K562 (cell line): ENCODE results near the gene NKAPL. TPM values are rescaled to one million over a fixed set of nuclear protein-coding genes. Genes with fewer than 3 reads are reported as not detected.
A peak's percentile ranks its signal among the peaks of the same experiment; 100 is the strongest.

Experiments
- ARNT ChIP-seq, 2 experiments: fragments of 450-650 bp; IDR thresholded peaks; 2 replicates each; pipeline ENCODE4 v1.6.1; 2016; ENCODE audit warnings: mild to moderate bottlenecking in 1 of 2
- BRD4 ChIP-seq: fragments of 200-600 bp; sonication (generic); IDR thresholded peaks from 2 replicates; pipeline ENCODE4 v1.6.1; 2017; ENCODE audit warnings: inconsistent platforms
- BRF1 ChIP-seq: IDR thresholded peaks from 3 replicates; pipeline ENCODE4 v1.6.1; 2011; ENCODE audit warnings: borderline replicate concordance, mild to moderate bottlenecking; ENCODE audit not compliant: insufficient read length; ENCODE audit errors: extremely low read depth
- C11orf30 ChIP-seq: fragments of 450-650 bp; IDR thresholded peaks from 2 replicates; pipeline ENCODE4 v1.6.1; 2016; ENCODE audit warnings: low read depth, mild to moderate bottlenecking
- CEBPZ ChIP-seq: fragments of 150-350 bp; IDR thresholded peaks from 2 replicates; pipeline ENCODE4 v1.6.1; 2014; ENCODE audit warnings: low read depth, mild to moderate bottlenecking, low read length, borderline replicate concordance
- FOS ChIP-seq: IDR thresholded peaks from 3 replicates; pipeline ENCODE4 v1.6.1; 2011; ENCODE audit not compliant: insufficient read length; ENCODE audit errors: extremely low read depth
- FOSL1 ChIP-seq: fragments of 200-800 bp; sonication (Bioruptor generic); conservative IDR thresholded peaks from 2 replicates; pipeline ENCODE4 v1.6.1; 2016; ENCODE audit warnings: missing genetic modification characterization, missing compliant biosample characterization
- FOXM1 ChIP-seq, 2 experiments: fragments of 450-650 bp in 1 of 2; sonication (generic) in 1 of 2; formaldehyde crosslinking in 1 of 2; IDR thresholded peaks; 2 replicates each; pipeline versions ENCODE4 v1.6.1 to v1.9.0; 2017 to 2022; ENCODE audit warnings: low read depth in 2 of 2, mild to moderate bottlenecking in 2 of 2, missing genetic modification reagents in 1 of 2, moderate library complexity in 1 of 2
- FOXP4 ChIP-seq: sonication (generic); formaldehyde crosslinking; IDR thresholded peaks from 2 replicates; pipeline ENCODE4 v1.8.0; 2022; ENCODE audit warnings: mild to moderate bottlenecking, missing genetic modification reagents, borderline replicate concordance
- GABPB2 ChIP-seq: fragments of 250-450 bp; sonication (Bioruptor Pico); conservative IDR thresholded peaks from 2 replicates; pipeline ENCODE4 v1.5.1; 2021; ENCODE audit warnings: mild to moderate bottlenecking
- GTF2A2 ChIP-seq: IDR thresholded peaks from 2 replicates; pipeline ENCODE4 v1.6.1; 2016; ENCODE audit warnings: mild to moderate bottlenecking, missing genetic modification characterization, missing compliant biosample characterization
- HDAC8 ChIP-seq: fragments of 450-650 bp; IDR thresholded peaks from 2 replicates; pipeline ENCODE4 v1.6.1; 2016; ENCODE audit warnings: mild to moderate bottlenecking, missing genetic modification characterization, moderate library complexity, missing compliant biosample characterization
- HEY1 ChIP-seq: fragments of 250-450 bp; sonication (Bioruptor Pico); IDR thresholded peaks from 2 replicates; pipeline ENCODE4 v1.5.0; 2020; ENCODE audit warnings: mild to moderate bottlenecking, moderate library complexity, borderline replicate concordance
- ILF3 ChIP-seq: fragments of 450-650 bp; IDR thresholded peaks from 2 replicates; pipeline ENCODE4 v1.6.1; 2018; ENCODE audit warnings: antibody characterized with exemption, mild to moderate bottlenecking, moderate library complexity, borderline replicate concordance
- IRF2 ChIP-seq: sonication (generic); formaldehyde crosslinking; IDR thresholded peaks from 2 replicates; pipeline ENCODE4 v1.8.1; 2022; ENCODE audit warnings: mild to moderate bottlenecking, missing genetic modification reagents
- KDM1A ChIP-seq, 2 experiments: fragments of 450-650 bp; IDR thresholded peaks; 2 replicates each; pipeline ENCODE4 v1.6.1; 2016; ENCODE audit warnings: mild to moderate bottlenecking in 2 of 2
- MBD2 ChIP-seq: sonication (generic); IDR thresholded peaks from 2 replicates; pipeline ENCODE4 v1.6.1; 2016; ENCODE audit warnings: low read depth, borderline replicate concordance
- MTA1 ChIP-seq: fragments of 450-650 bp; IDR thresholded peaks from 2 replicates; pipeline ENCODE4 v1.6.1; 2017; ENCODE audit warnings: borderline replicate concordance
- NR4A1 ChIP-seq, 2 experiments: fragments of 250-450 bp in 1 of 2; fragments of 450-650 bp in 1 of 2; sonication (Bioruptor Pico) in 1 of 2; IDR thresholded peaks; 2 replicates each; pipeline versions ENCODE4 v1.4.0 to v1.6.1; 2016 to 2020; ENCODE audit warnings: mild to moderate bottlenecking in 2 of 2, missing compliant biosample characterization in 1 of 2, missing genetic modification characterization in 1 of 2, moderate library complexity in 1 of 2
- NRF1 ChIP-seq, 2 experiments: fragments of 450-650 bp; IDR thresholded peaks in 1 of 2; conservative IDR thresholded peaks in 1 of 2; 2 replicates each; pipeline ENCODE4 v1.6.1; 2014; ENCODE audit warnings: mild to moderate bottlenecking in 2 of 2
- RBM15 ChIP-seq: fragments of 200-400 bp; formaldehyde crosslinking; IDR thresholded peaks from 2 replicates; pipeline ENCODE4 v1.6.1; 2018; ENCODE audit warnings: mild to moderate bottlenecking, low read length, moderate library complexity; ENCODE audit not compliant: insufficient read depth
- RBM25 ChIP-seq: fragments of 200-400 bp; formaldehyde crosslinking; IDR thresholded peaks from 2 replicates; pipeline ENCODE4 v1.6.1; 2018; ENCODE audit warnings: low read length, low read depth, moderate library complexity; ENCODE audit not compliant: severe bottlenecking
- SMAD1 ChIP-seq: fragments of 150-350 bp; IDR thresholded peaks from 2 replicates; pipeline ENCODE4 v1.6.1; 2014; ENCODE audit warnings: low read length, low read depth; ENCODE audit not compliant: partially characterized antibody
- SMAD4 ChIP-seq: fragments of 250-450 bp; sonication (Bioruptor Pico); conservative IDR thresholded peaks from 2 replicates; pipeline ENCODE4 v1.8.0; 2021; ENCODE audit warnings: inconsistent platforms, mild to moderate bottlenecking, moderate library complexity
- TSC22D4 ChIP-seq: fragments of 450-650 bp; IDR thresholded peaks from 2 replicates; pipeline ENCODE4 v1.6.1; 2016; ENCODE audit warnings: missing genetic modification characterization, missing biosample characterization, control low read depth
- ZNF589 ChIP-seq: fragments of 200-800 bp; sonication (Bioruptor generic); IDR thresholded peaks from 2 replicates; pipeline ENCODE4 v1.6.1; 2016; ENCODE audit warnings: low read depth, missing genetic modification characterization, missing compliant biosample characterization
- polyA plus RNA-seq, 8 experiments: library from polyadenylated mRNA; depleted of rRNA in 4 of 8; stranded (reverse) in 5 of 8; unstranded in 3 of 8; fragments of >200 nt; fragmentation: Nextera tagmentation in 2 of 8; fragmentation: Illumina TruSeq in 1 of 8; extraction: Ambion mirVana in 2 of 8; extraction: Trizol in 1 of 8; gene quantifications; 2 replicates each; pipeline versions ENCODE4 v1.2.1 to v1.2.3, GENCODE V29; 2011 to 2014; ENCODE audit warnings: inconsistent platforms in 1 of 8, missing spikeins in 1 of 8
- total RNA-seq, 7 experiments: library from RNA; depleted of rRNA in 6 of 7; stranded (reverse); fragments of >200 nt in 6 of 7; fragmentation: Illumina TruSeq in 2 of 7; extraction: Trizol in 2 of 7; gene quantifications; 2 replicates each; pipeline versions ENCODE4 v1.2.1 to v1.2.3, GENCODE V29; 2011 to 2021; ENCODE audit warnings: low replicate concordance in 1 of 7

The NKAPL gene
- total and polyA plus RNA-seq, 9 of the 15 experiments (the other 6 are each of a cell fraction or from before 2014, with no cell fraction given) = not detected

DNA sequence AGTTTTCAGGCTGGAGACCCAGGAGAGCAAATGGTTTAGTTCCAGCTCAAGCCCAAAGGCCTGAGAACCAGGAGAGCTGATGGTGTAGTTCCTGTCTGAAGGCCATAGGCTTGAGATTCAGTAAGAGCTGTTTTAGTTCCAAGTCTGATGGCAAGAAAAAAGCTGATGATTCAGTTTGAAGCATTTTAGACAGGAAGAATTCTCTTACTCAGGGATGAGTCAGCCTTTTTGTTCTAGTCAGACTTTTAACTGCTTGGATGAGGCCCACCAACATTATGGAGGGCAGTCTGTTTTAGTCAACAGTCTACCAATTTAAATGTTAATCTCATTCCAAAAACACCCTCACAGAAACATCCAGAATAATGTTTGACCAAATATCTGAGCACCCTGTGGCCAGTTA lies 10.4 kb downstream of the NKAPL start (continued):
- TF ChIP-seq NR4A1 (CRISPR knock-in tag; IDR thresholded peaks at IDR 0.05) = no peak
- TF ChIP-seq NR4A1 (tag; IDR thresholded peaks at IDR 0.05) = no peak
- no peak for TF ChIP-seq CEBPZ
- no peak for TF ChIP-seq SMAD1
- TF ChIP-seq FOXM1 (IDR thresholded peaks at IDR 0.05; ENCODE audit: low read depth) = peak; percentile 83
- no peak for TF ChIP-seq FOXM1 (CRISPR knock-in tag; IDR thresholded peaks at IDR 0.05; ENCODE audit: low read depth)
- no peak for TF ChIP-seq KDM1A (IDR thresholded peaks at IDR 0.05)
- TF ChIP-seq GTF2A2 (tag) = no peak
- TF ChIP-seq HDAC8 (tag) = no peak
- TF ChIP-seq HEY1 (CRISPR knock-in tag) = no peak
- no peak for TF ChIP-seq IRF2
- no peak for TF ChIP-seq BRF1
- no peak for TF ChIP-seq RBM15
- TF ChIP-seq FOSL1 (tag) = peak; percentile 92
- TF ChIP-seq TSC22D4 (tag) = no peak
- TF ChIP-seq NRF1 (conservative IDR thresholded peaks at IDR 0.05 in 1 of 2, IDR thresholded peaks at IDR 0.05 in 1 of 2) = no peak
- TF ChIP-seq SMAD4 = 0 out of 2 replicates have a peak, but pooled peaks have one; percentile 27
- TF ChIP-seq ILF3 = no peak
- no peak for TF ChIP-seq GABPB2 (CRISPR knock-in tag)
- no peak for TF ChIP-seq FOS
- no peak for TF ChIP-seq ZNF589
- no peak for TF ChIP-seq MTA1
- no peak for TF ChIP-seq ARNT (IDR thresholded peaks at IDR 0.05)
- peak; percentile 74 for TF ChIP-seq RBM25
- TF ChIP-seq BRD4 = no peak
- no peak for TF ChIP-seq FOXP4 (CRISPR knock-in tag)
- peak; percentile 99 for TF ChIP-seq C11orf30
- TF ChIP-seq MBD2 = no peak
